ENCODE results near the gene EAPP.

- TF ChIP-seq POLR2A (IDR thresholded peaks at IDR 0.05), result no peak
- TF ChIP-seq CTCF (IDR thresholded peaks at IDR 0.05), result no peak
- no peak for TF ChIP-seq EP300 (IDR thresholded peaks at IDR 0.05)
Measured at GRCh38 chr14:34537677-34538009, 1.9 kb downstream of the EAPP start.

Data from stomach (tissue), 4 donors.